H9 (cell line): Measurements from ENCODE around the gene TBC1D2. TPM values are rescaled to one million over a fixed set of nuclear protein-coding genes. Genes with fewer than 3 reads are reported as not detected.

Experiments
- DNase-seq: peaks from one replicate; pipeline ENCODE4 v3.0.0-alpha.2; 2017
- H2AFZ ChIP-seq: one replicate; pipeline ENCODE4 v1.6.1; 2013; ENCODE audit warnings: mild to moderate bottlenecking, low read length, control low read depth, moderate library complexity
- H2AK5ac ChIP-seq: 2 replicates; pipeline ENCODE4 v1.6.1; 2013; ENCODE audit warnings: low read length, control low read depth, mixed read lengths; ENCODE audit not compliant: insufficient read length
- H2BK120ac ChIP-seq: one replicate; pipeline ENCODE4 v1.6.1; 2013; ENCODE audit warnings: low read depth, mild to moderate bottlenecking, low read length, control low read depth, inconsistent platforms; ENCODE audit not compliant: poor library complexity, severe bottlenecking
- H2BK12ac ChIP-seq: 2 replicates; pipeline ENCODE4 v1.6.1; 2013; ENCODE audit warnings: low read length, control low read depth, mixed read lengths, low read depth; ENCODE audit not compliant: insufficient read length
- H2BK15ac ChIP-seq: 2 replicates; pipeline ENCODE4 v1.6.1; 2013; ENCODE audit warnings: low read depth, low read length, control low read depth
- H2BK20ac ChIP-seq: one replicate; pipeline ENCODE4 v1.6.1; 2013; ENCODE audit warnings: low read depth, mild to moderate bottlenecking, low read length, control low read depth, inconsistent platforms; ENCODE audit not compliant: poor library complexity, severe bottlenecking
- H2BK5ac ChIP-seq: 2 replicates; pipeline ENCODE4 v1.6.1; 2013; ENCODE audit warnings: low read length, control low read depth, mixed read lengths; ENCODE audit not compliant: insufficient read length
- H3K14ac ChIP-seq: 2 replicates; pipeline ENCODE4 v1.6.1; 2013; ENCODE audit warnings: low read length, control low read depth; ENCODE audit not compliant: insufficient read depth
- H3K18ac ChIP-seq: 2 replicates; pipeline ENCODE4 v1.6.1; 2013; ENCODE audit warnings: low read depth, mild to moderate bottlenecking, mixed read lengths, low read length, control low read depth; ENCODE audit not compliant: insufficient read length
- H3K23ac ChIP-seq: 2 replicates; pipeline ENCODE4 v1.6.1; 2013; ENCODE audit warnings: low read length, control low read depth, mixed read lengths, low read depth; ENCODE audit not compliant: insufficient read length
- H3K23me2 ChIP-seq: 2 replicates; pipeline ENCODE4 v1.6.1; 2013; ENCODE audit warnings: low read depth, mild to moderate bottlenecking, mixed read lengths, low read length, control low read depth; ENCODE audit not compliant: insufficient read length, poor library complexity, severe bottlenecking
- H3K27ac ChIP-seq: 2 replicates; pipeline ENCODE4 v1.5.1; 2013; ENCODE audit warnings: low read length, control low read depth, mixed read lengths, low read depth; ENCODE audit not compliant: insufficient read length
- H3K27me3 ChIP-seq: 2 replicates; pipeline ENCODE4 v1.6.1; 2013; ENCODE audit warnings: low read length, control low read depth, inconsistent platforms; ENCODE audit not compliant: insufficient read depth
- H3K4ac ChIP-seq: 2 replicates; pipeline ENCODE4 v1.6.1; 2013; ENCODE audit warnings: low read depth, mild to moderate bottlenecking, control low read depth, inconsistent platforms, low read length, moderate library complexity
- H3K4me1 ChIP-seq: 2 replicates; pipeline ENCODE4 v1.6.1; 2013; ENCODE audit warnings: low read length, control low read depth, inconsistent platforms; ENCODE audit not compliant: insufficient read depth
- H3K4me2 ChIP-seq: 2 replicates; pipeline ENCODE4 v1.6.1; 2013; ENCODE audit warnings: low read length, control low read depth, mixed read lengths; ENCODE audit not compliant: insufficient read length, insufficient read depth
- H3K56ac ChIP-seq: 2 replicates; pipeline ENCODE4 v1.6.1; 2013; ENCODE audit warnings: low read depth, mild to moderate bottlenecking, mixed read lengths, low read length, control low read depth; ENCODE audit not compliant: insufficient read length
- H3K79me1 ChIP-seq: 2 replicates; pipeline ENCODE4 v1.6.1; 2013; ENCODE audit warnings: low read depth, mild to moderate bottlenecking, moderate library complexity, low read length, control low read depth, inconsistent platforms; ENCODE audit not compliant: insufficient read depth, poor library complexity, severe bottlenecking
- H3K79me2 ChIP-seq: 2 replicates; pipeline ENCODE4 v1.6.1; 2013; ENCODE audit warnings: low read length, control low read depth, inconsistent platforms; ENCODE audit not compliant: insufficient read depth
- H3K9ac ChIP-seq: 2 replicates; pipeline ENCODE4 v1.6.1; 2013; ENCODE audit warnings: low read length, control low read depth, mixed read lengths; ENCODE audit not compliant: insufficient read length; ENCODE audit errors: extremely low read depth
- H3K9me3 ChIP-seq: one replicate; pipeline ENCODE4 v1.6.1; 2013; ENCODE audit warnings: low read depth, low read length, inconsistent platforms; ENCODE audit not compliant: control insufficient read depth
- H3T11ph ChIP-seq: one replicate; pipeline ENCODE4 v1.6.1; 2013; ENCODE audit warnings: mild to moderate bottlenecking, low read length, control low read depth, inconsistent platforms
- H4K20me1 ChIP-seq: one replicate; pipeline ENCODE4 v1.6.1; 2013; ENCODE audit not compliant: control insufficient read depth, insufficient read length, insufficient read depth
- H4K5ac ChIP-seq: 2 replicates; pipeline ENCODE4 v1.6.1; 2013; ENCODE audit warnings: low read depth, mild to moderate bottlenecking, mixed read lengths, low read length, control low read depth; ENCODE audit not compliant: insufficient read length
- H4K8ac ChIP-seq: replicated peaks from 2 replicates; pipeline ENCODE4 v1.6.1; 2013; ENCODE audit warnings: low read length, control low read depth, mixed read lengths, low read depth; ENCODE audit not compliant: insufficient read length
- H4K91ac ChIP-seq: 2 replicates; pipeline ENCODE4 v1.6.1; 2013; ENCODE audit warnings: low read depth, mild to moderate bottlenecking, moderate library complexity, mixed read lengths, low read length, control low read depth; ENCODE audit not compliant: insufficient read length
- H3K27ac Mint-ChIP-seq, 3 experiments: 2 replicates in 2 of 3; 3 replicates in 1 of 3; pipeline ENCODE4 v1.8.0; 2020 to 2021; ENCODE audit warnings: mixed read lengths in 3 of 3, mild to moderate bottlenecking in 1 of 3, moderate library complexity in 1 of 3
- H3K27me3 Mint-ChIP-seq: 2 replicates; pipeline ENCODE4 v1.8.0; 2021; ENCODE audit warnings: low read depth, mild to moderate bottlenecking, moderate library complexity, mixed read lengths
- H3K36me3 Mint-ChIP-seq, 3 experiments: 2 replicates in 2 of 3; 3 replicates in 1 of 3; pipeline ENCODE4 v1.8.0; 2020 to 2021; ENCODE audit warnings: low read depth in 3 of 3, mixed read lengths in 3 of 3; ENCODE audit not compliant: insufficient read depth in 1 of 3
- H3K4me1 Mint-ChIP-seq, 2 experiments: 2 replicates each; pipeline ENCODE4 v1.8.0; 2020; ENCODE audit warnings: mixed read lengths in 2 of 2
- H3K4me3 Mint-ChIP-seq, 2 experiments: 2 replicates in 1 of 2; 3 replicates in 1 of 2; pipeline ENCODE4 v1.8.0; 2020 to 2021; ENCODE audit warnings: mild to moderate bottlenecking in 2 of 2, mixed read lengths in 2 of 2, moderate library complexity in 1 of 2
- H3K9me3 Mint-ChIP-seq, 2 experiments: 2 replicates in 1 of 2; 3 replicates in 1 of 2; pipeline ENCODE4 v1.8.0; 2020; ENCODE audit warnings: mild to moderate bottlenecking in 2 of 2, mixed read lengths in 2 of 2, moderate library complexity in 1 of 2
- CTCF ChIP-seq: fragments of 200-600 bp; sonication (generic); conservative IDR thresholded peaks from 3 replicates; pipeline ENCODE4 v1.8.0; 2021; ENCODE audit warnings: antibody characterized with exemption, mild to moderate bottlenecking
- WGBS: extraction: QIAGEN DNeasy Blood & Tissue Kit; methylation state at CpG from one replicate; pipeline ENCODE4 v1.1.7; 2013; ENCODE audit warnings: missing lambda C conversion rate, low lambda C conversion rate, mixed read lengths; ENCODE audit not compliant: insufficient read length; ENCODE audit errors: extremely low coverage; 5-methylcytosine and 5-hydroxymethylcytosine counted together
- total RNA-seq: library from RNA; stranded (reverse); gene quantifications from 2 replicates; pipeline ENCODE4 v1.2.1, GENCODE V29; 2021

Gene TBC1D2
- total RNA-seq, 1 experiment from 2014 or later = 2.9 TPM

- no peak overlapping the region for H3K4me2 ChIP-seq
- H2BK120ac ChIP-seq = no peak overlapping the region
- no peak overlapping the region for H4K5ac ChIP-seq
- peaks cover 17 to 27% of the 10 kb centered on the region in 2 experiments for H3K4me1 Mint-ChIP-seq
- H3K27me3 Mint-ChIP-seq = no peaks in the 10 kb centered on the region
- H3K4ac ChIP-seq = no peak overlapping the region
- no peaks in the 10 kb centered on the region for H3K79me1 ChIP-seq
- no peaks in the 10 kb centered on the region for H4K20me1 ChIP-seq
- H3K14ac ChIP-seq = no peak overlapping the region
- no peak overlapping the region for H3K4me3 Mint-ChIP-seq
- no peaks in the 10 kb centered on the region for H3K79me2 ChIP-seq
- no peak for TF ChIP-seq CTCF
- no peak for DNase-seq
- H3K27ac ChIP-seq = no peak overlapping the region
- H3K4me1 ChIP-seq = peaks cover 2% of the 10 kb centered on the region; the same call in 1 of the 2 replicates
- no peak overlapping the region for H3K27ac Mint-ChIP-seq
- H2BK12ac ChIP-seq = no peak overlapping the region
- no peak overlapping the region for H2BK15ac ChIP-seq
- no peak overlapping the region for H4K8ac ChIP-seq
- H3K23me2 ChIP-seq = no peaks in the 10 kb centered on the region
- no peaks in the 10 kb centered on the region for H3K36me3 Mint-ChIP-seq
- H3K27me3 ChIP-seq = no peaks in the 10 kb centered on the region
- H3T11ph ChIP-seq = no peak overlapping the region
- no peak overlapping the region for H3K9ac ChIP-seq
- no peaks in the 10 kb centered on the region for H3K9me3 Mint-ChIP-seq
- no CpG with 5 or more reads among the region's 3 CpGs for WGBS
- H2BK20ac ChIP-seq = no peak overlapping the region
- no peak overlapping the region for H2AK5ac ChIP-seq
- H4K91ac ChIP-seq = no peak overlapping the region
- no peaks in the 10 kb centered on the region for H3K9me3 ChIP-seq
- H2AFZ ChIP-seq = no peak overlapping the region
- H2BK5ac ChIP-seq = no peak overlapping the region
- no peak overlapping the region for H3K18ac ChIP-seq
- H3K56ac ChIP-seq = no peak overlapping the region
- no peak overlapping the region for H3K23ac ChIP-seq
Measured at GRCh38 chr9:98262056-98262455, 6.6 kb upstream of the TBC1D2 start.
